ENCODE results near the gene FHDC1. TPM values are rescaled to one million over a fixed set of nuclear protein-coding genes. Genes with fewer than 3 reads are reported as not detected.

The FHDC1 gene
- total RNA-seq, 1 donor from 2014 or later = 0.75 TPM

DNA sequence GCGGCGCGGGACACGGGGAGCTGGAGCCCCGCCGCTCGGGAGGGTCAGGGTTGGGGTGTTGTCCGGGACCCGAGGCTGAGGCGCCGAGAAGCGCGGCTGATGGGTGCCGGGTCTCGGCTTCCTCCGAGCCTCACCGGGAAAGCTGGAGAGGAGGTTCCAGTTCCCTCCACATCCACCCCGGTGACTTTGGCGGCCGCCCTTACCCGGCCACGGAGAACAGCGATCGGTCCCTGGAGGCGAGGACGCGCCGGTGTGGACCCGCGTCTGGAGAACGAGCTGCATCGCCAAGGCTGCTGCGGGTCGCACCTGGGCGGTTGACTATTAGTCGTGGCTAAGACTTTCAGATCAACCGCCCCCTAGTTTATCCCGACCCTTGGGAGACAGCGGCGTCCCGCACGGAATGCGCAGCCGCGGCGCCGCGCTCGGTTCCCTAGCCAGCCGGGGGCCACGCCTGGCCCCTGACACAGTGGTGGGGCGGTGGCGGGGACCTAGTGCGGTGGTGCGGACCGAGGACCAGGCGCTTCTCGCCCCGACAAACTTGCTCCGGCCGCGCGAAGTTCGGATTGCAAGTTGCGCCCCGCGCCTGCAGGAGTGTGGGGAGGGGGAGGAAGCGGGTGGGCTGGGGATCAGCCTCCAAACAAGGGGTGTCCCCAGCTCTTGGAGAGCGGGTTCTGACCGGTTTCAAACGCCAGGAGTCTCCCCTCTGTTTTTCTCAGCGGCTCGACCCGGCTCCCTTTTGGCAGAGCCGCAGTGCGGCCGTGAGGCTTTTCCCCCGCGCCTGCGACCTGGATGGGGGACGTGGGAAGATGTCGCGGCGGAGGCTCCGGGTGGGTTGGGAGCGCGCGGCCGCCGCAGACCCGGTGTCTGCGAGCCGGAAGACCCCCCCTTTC is 568 bp downstream of the FHDC1 start:
- Histone ChIP-seq H3K36me3 (no peaks in the 10 kb centered on the region), H3K4me3 (peak overlapping the region; percentile 74 to 88), H3K27me3 (peaks cover 4% of the 10 kb centered on the region), H3K4me1 (peaks cover 11% of the 10 kb centered on the region in 2 donors), H3K9me3 (no peaks in the 10 kb centered on the region), H3K27ac (no peak overlapping the region)
- TF ChIP-seq, protein P1, sequence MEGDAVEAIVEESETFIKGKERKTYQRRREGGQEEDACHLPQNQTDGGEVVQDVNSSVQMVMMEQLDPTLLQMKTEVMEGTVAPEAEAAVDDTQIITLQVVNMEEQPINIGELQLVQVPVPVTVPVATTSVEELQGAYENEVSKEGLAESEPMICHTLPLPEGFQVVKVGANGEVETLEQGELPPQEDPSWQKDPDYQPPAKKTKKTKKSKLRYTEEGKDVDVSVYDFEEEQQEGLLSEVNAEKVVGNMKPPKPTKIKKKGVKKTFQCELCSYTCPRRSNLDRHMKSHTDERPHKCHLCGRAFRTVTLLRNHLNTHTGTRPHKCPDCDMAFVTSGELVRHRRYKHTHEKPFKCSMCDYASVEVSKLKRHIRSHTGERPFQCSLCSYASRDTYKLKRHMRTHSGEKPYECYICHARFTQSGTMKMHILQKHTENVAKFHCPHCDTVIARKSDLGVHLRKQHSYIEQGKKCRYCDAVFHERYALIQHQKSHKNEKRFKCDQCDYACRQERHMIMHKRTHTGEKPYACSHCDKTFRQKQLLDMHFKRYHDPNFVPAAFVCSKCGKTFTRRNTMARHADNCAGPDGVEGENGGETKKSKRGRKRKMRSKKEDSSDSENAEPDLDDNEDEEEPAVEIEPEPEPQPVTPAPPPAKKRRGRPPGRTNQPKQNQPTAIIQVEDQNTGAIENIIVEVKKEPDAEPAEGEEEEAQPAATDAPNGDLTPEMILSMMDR (IDR thresholded peaks at IDR 0.05) = no peak
- no peak for DNase-seq (ENCODE audit: low spot score in 2 of 2)
- intact Hi-C loops (cut with DNase I) = no loop called here

DNA sequence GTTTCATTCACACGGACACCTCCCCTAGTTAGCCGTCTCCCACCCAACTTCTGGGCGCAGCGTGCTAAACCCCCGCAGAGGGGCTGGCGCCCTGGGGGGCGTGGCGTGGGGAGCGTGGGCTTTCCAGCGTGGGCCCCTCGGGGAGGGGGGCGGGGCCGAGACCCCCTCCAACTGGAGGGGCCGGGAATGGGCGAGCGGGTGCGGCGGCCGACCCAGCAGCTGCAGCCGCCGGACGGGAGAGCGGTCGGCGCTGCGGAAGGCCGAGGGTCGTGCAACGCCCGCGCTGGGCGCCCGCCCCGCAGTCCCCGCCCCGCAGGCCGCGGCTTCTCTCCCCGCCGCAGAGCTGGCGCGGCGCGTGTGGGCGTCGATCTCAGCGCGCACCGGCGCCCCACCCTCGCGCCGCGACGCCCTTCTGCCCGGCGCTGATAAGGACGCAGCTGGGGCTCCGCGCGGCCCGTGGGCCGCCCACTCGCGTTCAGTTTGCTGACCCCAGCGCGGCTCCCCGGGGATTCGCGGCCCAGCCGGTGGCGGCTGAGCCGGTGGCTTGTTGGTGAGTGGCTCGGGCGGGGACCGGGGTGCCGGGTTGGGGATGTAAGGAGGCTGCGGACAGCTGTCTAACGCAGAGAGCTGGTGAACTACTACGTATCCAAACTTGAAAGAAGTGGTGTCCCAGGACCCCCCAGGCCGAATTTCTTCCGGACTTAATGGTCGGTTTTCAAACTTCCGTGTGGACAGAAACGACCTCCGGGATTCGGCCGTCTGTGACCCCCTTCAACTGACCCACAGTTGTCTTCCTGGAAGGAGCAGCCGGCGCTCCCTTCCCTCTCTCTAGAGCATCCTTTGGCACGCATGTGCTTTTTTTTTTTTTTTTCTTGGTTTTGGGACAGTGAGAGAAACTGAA is 1.5 kb downstream of the FHDC1 start:
- Histone ChIP-seq H3K4me3 (peak overlapping the region; percentile 74 to 88), H3K4me1 (peaks cover 11% of the 10 kb centered on the region in 2 donors), H3K27me3 (peaks cover 4% of the 10 kb centered on the region), H3K9me3 (no peaks in the 10 kb centered on the region), H3K36me3 (no peaks in the 10 kb centered on the region), H3K27ac (no peak overlapping the region)
- DNase-seq (ENCODE audit: low spot score in 2 of 2) = no peak
- intact Hi-C loops (cut with DNase I) = no loop called here
- TF ChIP-seq, protein P1 (IDR thresholded peaks at IDR 0.05) = no peak

DNA sequence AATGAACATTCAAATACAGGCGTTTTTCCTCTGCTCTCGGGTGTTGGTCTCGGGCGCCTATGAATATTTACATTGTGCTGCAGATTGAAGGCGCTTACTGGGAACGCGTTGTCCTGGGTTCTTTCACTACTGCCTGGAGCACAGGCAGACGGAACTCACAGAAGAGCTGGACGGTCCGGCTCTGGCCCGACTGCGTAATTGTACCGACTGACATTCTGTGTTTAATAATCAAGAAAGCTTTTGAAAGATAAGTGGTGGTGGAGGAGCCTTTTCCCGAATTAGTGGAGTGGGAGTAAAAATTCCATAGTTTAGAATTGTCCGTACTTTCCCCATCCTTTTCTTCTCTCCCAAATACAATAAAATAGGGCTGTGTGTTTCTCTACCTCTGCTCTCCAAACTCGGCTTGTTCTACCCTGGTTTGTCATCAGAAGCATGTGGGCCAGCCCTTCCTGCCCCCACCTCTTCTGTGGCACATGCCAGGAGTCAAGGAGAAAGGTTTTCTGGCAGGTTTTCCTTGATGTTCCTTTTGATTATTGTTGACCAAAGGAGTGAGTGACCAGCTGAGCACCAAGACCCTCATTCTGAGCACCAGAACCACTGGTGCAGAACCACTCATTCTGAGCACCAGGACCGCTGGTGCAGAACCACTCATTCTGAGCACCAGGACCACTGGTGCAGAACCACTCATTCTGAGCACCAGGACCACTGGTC is 2.3 kb downstream of the FHDC1 start:
- Histone ChIP-seq H3K9me3 (no peaks in the 10 kb centered on the region), H3K4me3 (peak overlapping the region; percentile 74 to 88), H3K27ac (no peak overlapping the region), H3K4me1 (peaks cover 11% of the 10 kb centered on the region in 2 donors), H3K27me3 (peaks cover 4% of the 10 kb centered on the region), H3K36me3 (no peaks in the 10 kb centered on the region)
- TF ChIP-seq, protein P1 (IDR thresholded peaks at IDR 0.05) = no peak
- DNase-seq (ENCODE audit: low spot score in 2 of 2) = no peak
- intact Hi-C loops (cut with DNase I) = no loop called here

DNA sequence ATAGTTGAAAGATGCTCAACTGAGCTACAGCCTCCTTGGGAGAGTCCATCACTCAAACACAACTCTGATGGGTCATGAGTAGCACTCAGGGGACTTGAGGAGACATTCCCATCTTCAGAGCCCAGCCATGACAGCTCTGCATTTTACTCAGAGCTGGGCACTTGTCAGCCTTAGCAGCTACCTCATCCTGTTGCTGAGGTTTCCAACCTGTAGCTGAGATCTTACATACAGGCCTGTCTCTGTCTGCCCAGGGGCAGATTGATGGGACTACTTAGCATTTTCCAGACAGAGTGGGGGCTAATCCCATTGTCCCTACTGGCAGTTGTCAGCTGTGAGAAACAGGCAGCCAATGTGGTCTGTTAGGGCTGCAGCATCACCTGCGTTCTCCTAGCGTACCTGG is 3.5 kb downstream of the FHDC1 start:
- TF ChIP-seq, protein P1 (IDR thresholded peaks at IDR 0.05) = no peak
- Histone ChIP-seq H3K4me3 (no peak overlapping the region), H3K4me1 (peaks cover 11% of the 10 kb centered on the region in 2 donors), H3K36me3 (no peaks in the 10 kb centered on the region), H3K9me3 (no peaks in the 10 kb centered on the region), H3K27me3 (peaks cover 4% of the 10 kb centered on the region), H3K27ac (no peak overlapping the region)
- intact Hi-C loops (cut with DNase I) = no loop called here
- DNase-seq (ENCODE audit: low spot score in 2 of 2) = no peak

DNA sequence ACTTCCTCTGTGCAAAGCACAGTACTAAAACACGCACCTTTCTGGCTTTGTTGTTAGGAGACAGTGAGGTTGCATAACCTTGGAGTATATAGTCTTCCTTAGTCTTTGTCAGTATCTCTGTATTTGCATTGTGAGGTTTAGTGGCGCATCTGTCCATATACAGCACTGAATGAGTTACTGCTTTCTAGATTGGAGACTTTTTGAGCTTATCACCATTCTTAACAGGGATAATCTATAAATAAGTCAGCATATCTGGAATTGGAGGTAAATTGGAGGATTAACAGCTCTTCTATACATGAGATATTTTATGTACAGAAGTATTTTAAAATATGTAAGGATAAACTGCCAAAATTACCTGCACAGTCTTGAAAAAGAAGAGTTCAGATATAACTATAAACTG is 4.3 kb downstream of the FHDC1 start:
- DNase-seq (ENCODE audit: low spot score in 2 of 2) = no peak
- TF ChIP-seq, protein P1 (IDR thresholded peaks at IDR 0.05) = no peak
- H3K27me3 ChIP-seq = peaks cover 4% of the 10 kb centered on the region
- H3K9me3 ChIP-seq = no peaks in the 10 kb centered on the region
- H3K4me3 ChIP-seq = no peak overlapping the region
- no peak overlapping the region for H3K27ac ChIP-seq
- H3K4me1 ChIP-seq = peaks cover 11% of the 10 kb centered on the region in 2 donors
- no peaks in the 10 kb centered on the region for H3K36me3 ChIP-seq
- intact Hi-C loops (cut with DNase I) = no loop called here

Data from ascending aorta (tissue), 2 donors.